A549 (cell line): ENCODE data around the gene ZNF436.

ENCODE experiments used
- CTCF ChIP-seq: fragments of >200 bp; sonication (Bioruptor Twin); formaldehyde crosslinking; IDR thresholded peaks from 3 replicates; pipeline ENCODE4 v1.5.1; 2016
- FOSL2 ChIP-seq, 2 experiments: fragments of 450-650 bp in 1 of 2; fragments of >200 bp in 1 of 2; sonication (Bioruptor Twin) in 1 of 2; formaldehyde crosslinking; IDR thresholded peaks; 2 replicates each; pipeline versions ENCODE4 v1.5.0 to v1.6.1; 2016 to 2020; ENCODE audit warnings: mild to moderate bottlenecking in 1 of 2, moderate library complexity in 1 of 2
- MAZ ChIP-seq: fragments of 150-350 bp; IDR thresholded peaks from 2 replicates; pipeline ENCODE4 v1.6.1; 2014; ENCODE audit warnings: antibody characterized with exemption, low read depth, low read length, borderline replicate concordance
- RAD21 ChIP-seq, 2 experiments: fragments of >200 bp in 1 of 2; sonication (Bioruptor Twin) in 1 of 2; formaldehyde crosslinking in 1 of 2; IDR thresholded peaks in 1 of 2; conservative IDR thresholded peaks in 1 of 2; 2 replicates in 1 of 2; 3 replicates in 1 of 2; pipeline ENCODE4 v1.6.1; 2012 to 2018; ENCODE audit warnings: inconsistent platforms in 1 of 2

- TF ChIP-seq RAD21 (conservative IDR thresholded peaks at IDR 0.05 in 1 of 2, IDR thresholded peaks at IDR 0.05 in 1 of 2) (no peak), FOSL2 (IDR thresholded peaks at IDR 0.05) (no peak), FOSL2 (CRISPR knock-in tag; IDR thresholded peaks at IDR 0.05) (no peak), MAZ (no peak), CTCF (no peak)
Observed at GRCh38 chr1:23322770-23323169, 46.9 kb downstream of the ZNF436 start.
